Peyer's patch (tissue), 4 donors: ENCODE data around the gene KRT80. TPM values are rescaled to one million over a fixed set of nuclear protein-coding genes. Genes with fewer than 3 reads are reported as not detected.

Source experiments
- DNase-seq, 3 donors: peaks; one replicate each; pipeline ENCODE4 v3.0.0-alpha.2; 2017 to 2019
- H3K27ac ChIP-seq, 4 donors: fragments of 200-600 bp; sonication (generic); one replicate each; pipeline ENCODE4 v1.5.1; 2016 to 2019
- H3K27me3 ChIP-seq, 2 donors: fragments of 200-600 bp; sonication (generic); one replicate each; pipeline ENCODE4 v1.5.1; 2019
- H3K36me3 ChIP-seq, 3 donors: fragments of 200-600 bp; sonication (generic); one replicate each; pipeline ENCODE4 v1.5.1; 2016 to 2019
- H3K4me1 ChIP-seq, 4 donors: fragments of 200-600 bp; sonication (generic); one replicate each; pipeline ENCODE4 v1.5.1; 2016 to 2019
- H3K4me3 ChIP-seq, 4 donors: fragments of 200-600 bp; sonication (generic); 1 replicate in 3 of 4; 2 replicates in 1 of 4; pipeline ENCODE4 v1.5.1; 2016 to 2019; ENCODE audit warnings: mild to moderate bottlenecking in 1 of 4
- H3K9me3 ChIP-seq, 4 donors: fragments of 200-600 bp; sonication (generic); one replicate each; pipeline ENCODE4 v1.5.1; 2016 to 2019; ENCODE audit warnings: mild to moderate bottlenecking in 1 of 4
- CTCF ChIP-seq, 6 experiments: fragments of 450-650 bp in 4 of 6; fragments of 200-600 bp in 2 of 6; sonication (generic) in 1 of 6; IDR thresholded peaks; one replicate each; pipeline ENCODE4 v1.5.1; 2017 to 2019; ENCODE audit warnings: antibody characterized with exemption in 6 of 6, mild to moderate bottlenecking in 3 of 6, moderate library complexity in 1 of 6
- POLR2A ChIP-seq, 2 donors: fragments of 450-650 bp; IDR thresholded peaks; one replicate each; pipeline ENCODE4 v1.5.1; 2017; ENCODE audit warnings: antibody characterized with exemption in 2 of 2, mild to moderate bottlenecking in 2 of 2, moderate library complexity in 2 of 2
- total RNA-seq, 4 donors: library from RNA; depleted of rRNA; stranded (reverse); fragments of >200 nt; gene quantifications; one replicate each; pipeline ENCODE4 v1.1.0, GENCODE V29; 2016

KRT80 gene
- total RNA-seq, 4 donors from 2014 or later: 0.13 to 0.38 TPM; not detected in 2

- Histone ChIP-seq H3K4me3 (no peak overlapping the region), H3K4me1 (peaks cover 0 to 14% (median 0%) of the 10 kb centered on the region in 4 donors)
Observed at GRCh38 chr12:52230364-52231281, 38.8 kb upstream of the KRT80 start.

GRCh38 chr12:52229836-52230343 lies 38.1 kb upstream of the KRT80 start:
- Histone ChIP-seq H3K36me3 (no peaks in the 10 kb centered on the region), H3K27ac (no peak overlapping the region), H3K4me1 (peaks cover 0 to 14% (median 0%) of the 10 kb centered on the region in 4 donors), H3K9me3 (no peaks in the 10 kb centered on the region), H3K4me3 (no peak overlapping the region), H3K27me3 (peaks cover 0 to 6% of the 10 kb centered on the region in 2 donors)
- no peak for TF ChIP-seq POLR2A (IDR thresholded peaks at IDR 0.05)
- no peak for TF ChIP-seq CTCF (IDR thresholded peaks at IDR 0.05)
- no peak for DNase-seq

More at GRCh38 chr12:52230364-52231281, 38.8 kb upstream of the KRT80 start:
- TF ChIP-seq CTCF (IDR thresholded peaks at IDR 0.05) (no peak), POLR2A (IDR thresholded peaks at IDR 0.05) (no peak)
- no peak for DNase-seq
- H3K36me3 ChIP-seq: no peaks in the 10 kb centered on the region
- H3K27ac ChIP-seq: no peak overlapping the region
- H3K9me3 ChIP-seq: no peaks in the 10 kb centered on the region
- H3K27me3 ChIP-seq: peaks cover 0 to 6% of the 10 kb centered on the region in 2 donors

- peaks cover 0 to 6% of the 10 kb centered on the region in 2 donors for H3K27me3 ChIP-seq
- no peaks in the 10 kb centered on the region for H3K9me3 ChIP-seq
- peak in 1 of 3 donors; percentile 28 for DNase-seq
- H3K36me3 ChIP-seq: no peaks in the 10 kb centered on the region
- H3K4me3 ChIP-seq: no peak overlapping the region
- no peak for TF ChIP-seq POLR2A (IDR thresholded peaks at IDR 0.05)
- no peak for TF ChIP-seq CTCF (IDR thresholded peaks at IDR 0.05)
- H3K27ac ChIP-seq: no peak overlapping the region
- H3K4me1 ChIP-seq: peaks cover 0 to 14% (median 0%) of the 10 kb centered on the region in 4 donors
Observed at GRCh38 chr12:52228931-52229330, 37.1 kb upstream of the KRT80 start.

- H3K9me3 ChIP-seq: no peaks in the 10 kb centered on the region
- H3K4me1 ChIP-seq: peaks cover 0 to 11% (median 0%) of the 10 kb centered on the region in 4 donors
- H3K27ac ChIP-seq: no peak overlapping the region
- no peaks in the 10 kb centered on the region for H3K36me3 ChIP-seq
- TF ChIP-seq CTCF (IDR thresholded peaks at IDR 0.05): no peak
- no peak for TF ChIP-seq POLR2A (IDR thresholded peaks at IDR 0.05)
- peaks cover 0 to 4% of the 10 kb centered on the region in 2 donors for H3K27me3 ChIP-seq
- DNase-seq: no peak
- H3K4me3 ChIP-seq: no peak overlapping the region
Observed at GRCh38 chr12:52228366-52228765, 36.6 kb upstream of the KRT80 start.

- Histone ChIP-seq H3K9me3 (no peaks in the 10 kb centered on the region), H3K27ac (no peak overlapping the region), H3K4me1 (peaks cover 0 to 5% (median 0%) of the 10 kb centered on the region in 4 donors), H3K27me3 (no peaks in the 10 kb centered on the region), H3K36me3 (no peaks in the 10 kb centered on the region), H3K4me3 (no peak overlapping the region)
- DNase-seq: peak in 1 of 3 donors; percentile 11
- TF ChIP-seq POLR2A (IDR thresholded peaks at IDR 0.05): no peak
- no peak for TF ChIP-seq CTCF (IDR thresholded peaks at IDR 0.05)
Observed at GRCh38 chr12:52227606-52228166, 35.9 kb upstream of the KRT80 start.
